Adrenal gland (tissue), 12 donors: Measurements from ENCODE around the gene WDFY4. TPM values are rescaled to one million over a fixed set of nuclear protein-coding genes. Genes with fewer than 3 reads are reported as not detected.

Source experiments
- DNase-seq, 7 donors: peaks; one replicate each; pipeline ENCODE4 v3.0.0-alpha.2; 2019 to 2020
- H3K27ac ChIP-seq, 5 donors: fragments of 200-600 bp; sonication (generic) in 4 of 5; 1 replicate in 3 of 5; 2 replicates in 2 of 5; pipeline versions ENCODE4 v1.5.1 to v1.8.0; 2016 to 2020; ENCODE audit warnings: mild to moderate bottlenecking in 1 of 5
- H3K27me3 ChIP-seq: fragments of 200-600 bp; 2 replicates; pipeline ENCODE4 v1.8.0; 2021
- H3K36me3 ChIP-seq, 2 donors: fragments of 200-600 bp; replicated peaks in 1 of 2; 1 replicate in 1 of 2; 2 replicates in 1 of 2; pipeline versions ENCODE4 v1.5.1 to v1.8.0; 2018 to 2022
- H3K4me1 ChIP-seq, 2 donors: fragments of 200-600 bp; replicated peaks in 1 of 2; 1 replicate in 1 of 2; 2 replicates in 1 of 2; pipeline versions ENCODE4 v1.5.1 to v1.8.0; 2018 to 2021
- H3K4me3 ChIP-seq, 4 donors: fragments of 200-600 bp; sonication (generic) in 3 of 4; one replicate each; pipeline ENCODE4 v1.5.1; 2016 to 2018
- H3K9me3 ChIP-seq, 3 donors: fragments of 200-600 bp; sonication (generic) in 1 of 3; replicated peaks in 1 of 3; 1 replicate in 2 of 3; 2 replicates in 1 of 3; pipeline versions ENCODE4 v1.5.1 to v1.8.0; 2016 to 2021
- POLR2A ChIP-seq, 2 donors: fragments of 450-650 bp; IDR thresholded peaks; one replicate each; pipeline ENCODE4 v1.6.1; 2017; ENCODE audit warnings: antibody characterized with exemption in 2 of 2, mild to moderate bottlenecking in 2 of 2, moderate library complexity in 1 of 2
- WGBS, 4 donors: extraction: QIAGEN DNeasy Blood & Tissue Kit in 2 of 4; methylation state at CpG; one replicate each; pipeline versions ENCODE4 v1.1.5 to v1.1.7; 2013 to 2017; 5-methylcytosine and 5-hydroxymethylcytosine counted together
- intact Hi-C, 2 donors: fragments of 100-400 bp; cut with DNase I; formaldehyde crosslinking; loops; one replicate each; pipeline versions ENCODE4 v1.14.1 to v1.15.0; 2022 to 2023
- polyA plus RNA-seq, 3 donors: library from polyadenylated mRNA; stranded (reverse); fragments of 200-250 nt in 2 of 3; fragments of 350-450 nt in 1 of 3; fragmentation: Illumina TruSeq in 1 of 3; extraction: RNeasy Lipid Tissue Mini Kit (QIAGEN cat#74804) in 1 of 3; gene quantifications; one replicate each; pipeline ENCODE4 v1.2.3, GENCODE V29; 2013 to 2014
- total RNA-seq, 9 donors: library from RNA; depleted of rRNA in 4 of 9; stranded (reverse); fragments of >200 nt in 4 of 9; fragments of 120-200 nt in 1 of 9; fragmentation: NEBNext Ultra II Directional in 1 of 9; extraction: Animal tissue kit (Norgen Biotek cat#: 25700) in 1 of 9; gene quantifications; one replicate each; pipeline versions ENCODE4 v1.1.0 to v1.2.4, GENCODE V29; 2013 to 2023
- TF ChIP-seq, protein P1 (sequence below), 6 experiments: fragments of 450-650 bp in 4 of 6; fragments of 200-600 bp in 2 of 6; sonication (generic) in 1 of 6; IDR thresholded peaks; 1 replicate in 5 of 6; 2 replicates in 1 of 6; pipeline versions ENCODE4 v1.5.1 to v1.8.0; 2016 to 2021; ENCODE audit warnings: antibody characterized with exemption in 6 of 6, mild to moderate bottlenecking in 2 of 6, moderate library complexity in 1 of 6
- donor health status: healthy with polysubstance abuse.
- donor health status: Bipolar disorder and iron deficiency.
- donor health status: DM: yes; HTN: yes; CAD: no.
- donor health status: DM: no; HTN: no; CAD: no.
- donor health status: DM: no; HTN: no; CAD: no.
- donor health status: DM: yes; HTN: yes; CAD: no.

The WDFY4 gene
- total and polyA plus RNA-seq, 12 donors = 0.61 to 9.9 (median 5.7) TPM

DNA sequence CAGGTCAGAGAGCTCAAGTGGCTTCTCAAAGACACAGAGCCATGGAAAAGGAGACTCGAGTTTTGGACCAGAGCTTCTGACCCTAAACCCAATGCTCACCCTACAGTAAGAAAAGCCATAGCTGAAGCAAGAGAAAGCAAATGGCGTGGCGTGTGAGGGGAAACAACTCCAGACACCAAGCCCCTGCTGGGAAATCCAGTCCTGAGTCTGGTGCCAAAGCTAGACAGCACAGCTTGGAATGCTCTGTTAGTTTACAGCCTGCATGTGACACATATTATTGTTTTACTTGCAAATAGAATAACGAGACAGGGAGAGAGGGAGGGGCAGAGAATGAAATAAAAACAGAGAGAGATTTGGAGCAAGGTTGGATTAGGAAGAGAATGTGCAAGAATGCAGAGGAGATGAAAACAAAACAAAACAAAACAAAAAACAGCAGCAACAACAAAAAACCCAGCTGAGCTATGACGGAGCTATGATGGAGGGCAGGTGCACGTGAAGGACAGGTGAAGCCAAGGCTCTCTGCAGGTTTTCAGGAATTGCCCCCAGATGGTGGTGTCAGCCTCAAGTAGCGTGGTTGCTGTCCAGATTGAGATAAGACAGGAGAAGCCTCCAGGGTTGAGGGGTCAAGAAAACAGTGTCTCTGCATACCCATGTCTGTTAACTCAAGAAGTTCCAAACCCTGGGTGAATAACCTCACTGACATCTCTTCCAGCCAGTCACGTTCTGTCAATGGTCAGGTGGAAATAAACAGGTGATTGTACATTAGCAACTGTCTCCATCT lies 324.7 kb downstream of the WDFY4 start:
- H3K4me1 ChIP-seq = peaks cover 0 to 28% of the 10 kb centered on the region in 2 donors
- 45 to 59% (median 54%) methylated on average over 8 of the region's 8 CpGs for WGBS, 4 donors
- intact Hi-C loops = no loop called here
- no peaks in the 10 kb centered on the region for H3K27me3 ChIP-seq
- no peak for DNase-seq
- no peak overlapping the region for H3K4me3 ChIP-seq
- H3K36me3 ChIP-seq = no peaks in the 10 kb centered on the region
- no peaks in the 10 kb centered on the region for H3K9me3 ChIP-seq
- TF ChIP-seq, protein P1, sequence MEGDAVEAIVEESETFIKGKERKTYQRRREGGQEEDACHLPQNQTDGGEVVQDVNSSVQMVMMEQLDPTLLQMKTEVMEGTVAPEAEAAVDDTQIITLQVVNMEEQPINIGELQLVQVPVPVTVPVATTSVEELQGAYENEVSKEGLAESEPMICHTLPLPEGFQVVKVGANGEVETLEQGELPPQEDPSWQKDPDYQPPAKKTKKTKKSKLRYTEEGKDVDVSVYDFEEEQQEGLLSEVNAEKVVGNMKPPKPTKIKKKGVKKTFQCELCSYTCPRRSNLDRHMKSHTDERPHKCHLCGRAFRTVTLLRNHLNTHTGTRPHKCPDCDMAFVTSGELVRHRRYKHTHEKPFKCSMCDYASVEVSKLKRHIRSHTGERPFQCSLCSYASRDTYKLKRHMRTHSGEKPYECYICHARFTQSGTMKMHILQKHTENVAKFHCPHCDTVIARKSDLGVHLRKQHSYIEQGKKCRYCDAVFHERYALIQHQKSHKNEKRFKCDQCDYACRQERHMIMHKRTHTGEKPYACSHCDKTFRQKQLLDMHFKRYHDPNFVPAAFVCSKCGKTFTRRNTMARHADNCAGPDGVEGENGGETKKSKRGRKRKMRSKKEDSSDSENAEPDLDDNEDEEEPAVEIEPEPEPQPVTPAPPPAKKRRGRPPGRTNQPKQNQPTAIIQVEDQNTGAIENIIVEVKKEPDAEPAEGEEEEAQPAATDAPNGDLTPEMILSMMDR (IDR thresholded peaks at IDR 0.05) = no peak
- TF ChIP-seq POLR2A (IDR thresholded peaks at IDR 0.05) = no peak
- H3K27ac ChIP-seq = peak overlapping the region in 1 of 5 donors; percentile 26

DNA sequence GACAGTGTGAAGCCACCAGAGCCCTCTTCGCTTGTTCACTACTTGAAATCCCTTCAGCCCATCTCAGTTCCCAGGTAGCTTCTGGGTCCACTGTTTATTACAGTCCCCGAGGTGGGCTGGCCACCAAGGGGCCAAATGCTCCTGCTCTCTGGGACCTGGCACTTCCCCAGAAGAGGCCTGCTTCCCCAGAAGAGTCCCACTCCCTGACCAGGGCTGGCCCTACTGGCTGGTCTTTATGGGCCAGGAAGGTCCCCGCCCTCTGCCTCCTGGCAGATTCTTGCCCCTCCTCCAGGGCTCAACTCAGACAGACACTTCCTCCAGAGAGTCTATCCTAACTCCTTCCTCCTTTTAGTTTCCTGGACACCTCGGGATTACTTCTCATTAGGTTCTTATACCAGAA lies 325.6 kb downstream of the WDFY4 start:
- no peaks in the 10 kb centered on the region for H3K27me3 ChIP-seq
- no peaks in the 10 kb centered on the region for H3K36me3 ChIP-seq
- H3K27ac ChIP-seq = no peak overlapping the region
- no peaks in the 10 kb centered on the region for H3K9me3 ChIP-seq
- peaks cover 0 to 33% of the 10 kb centered on the region in 2 donors for H3K4me1 ChIP-seq
- DNase-seq = no peak
- intact Hi-C loops = no loop called here
- no peak for TF ChIP-seq POLR2A (IDR thresholded peaks at IDR 0.05)
- TF ChIP-seq, protein P1 (IDR thresholded peaks at IDR 0.05) = no peak
- 64 to 72% (median 66%) methylated on average over 4 of the region's 4 CpGs for WGBS, 4 donors
- H3K4me3 ChIP-seq = no peak overlapping the region

DNA sequence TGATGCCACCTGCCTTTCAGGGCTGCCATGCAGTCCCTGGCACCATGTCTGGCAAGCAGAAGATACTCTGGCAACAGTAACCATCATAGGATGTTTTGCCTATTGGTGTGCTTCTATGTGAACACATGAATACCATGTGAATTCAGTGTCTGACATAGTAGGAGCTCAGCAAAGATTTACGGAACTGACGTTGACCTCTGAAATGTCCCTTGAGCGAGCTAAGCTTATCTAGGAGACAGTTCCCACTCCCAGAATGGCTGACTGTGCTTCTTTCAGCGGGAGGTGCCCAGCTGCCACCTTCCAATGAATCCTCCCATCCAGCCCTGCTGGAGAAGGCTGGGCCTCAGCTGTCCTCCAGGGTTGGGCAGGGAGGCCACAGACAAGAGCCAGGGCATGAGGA lies 326.2 kb downstream of the WDFY4 start:
- WGBS, 4 donors = 28 to 38% (median 31%) methylated on average over 2 to 4 of the region's 4 CpGs
- H3K4me1 ChIP-seq = peaks cover 0 to 33% of the 10 kb centered on the region in 2 donors
- DNase-seq = no peak
- no peak overlapping the region for H3K4me3 ChIP-seq
- TF ChIP-seq, protein P1 (IDR thresholded peaks at IDR 0.05) = no peak
- no peak for TF ChIP-seq POLR2A (IDR thresholded peaks at IDR 0.05)
- no peaks in the 10 kb centered on the region for H3K9me3 ChIP-seq
- intact Hi-C loops = no loop called here
- H3K27ac ChIP-seq = no peak overlapping the region
- no peaks in the 10 kb centered on the region for H3K27me3 ChIP-seq
- no peaks in the 10 kb centered on the region for H3K36me3 ChIP-seq

DNA sequence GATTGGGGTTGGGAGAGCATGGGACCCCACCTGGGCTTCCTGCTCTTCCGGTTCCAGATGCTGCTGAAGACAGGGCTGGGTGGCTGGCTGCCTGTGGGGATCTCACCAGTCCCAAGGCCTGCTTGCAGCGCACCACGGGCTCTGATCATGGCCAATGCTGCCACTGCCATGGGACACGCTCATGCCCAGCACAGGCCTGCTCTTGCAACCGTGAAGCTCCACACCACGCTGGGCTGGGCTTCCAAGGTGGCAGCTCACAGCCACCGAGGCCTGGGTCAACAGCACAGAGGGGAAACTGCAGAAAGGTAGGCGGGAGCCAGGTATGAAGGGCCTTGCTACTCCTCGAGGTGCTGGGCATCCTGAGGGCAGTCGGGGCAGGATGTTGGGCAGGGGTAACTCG lies 327.1 kb downstream of the WDFY4 start:
- Histone ChIP-seq H3K27ac (no peak overlapping the region), H3K36me3 (no peaks in the 10 kb centered on the region), H3K4me1 (peaks cover 0 to 33% of the 10 kb centered on the region in 2 donors), H3K4me3 (no peak overlapping the region), H3K27me3 (no peaks in the 10 kb centered on the region), H3K9me3 (no peaks in the 10 kb centered on the region)
- no peak for TF ChIP-seq POLR2A (IDR thresholded peaks at IDR 0.05)
- TF ChIP-seq, protein P1 (IDR thresholded peaks at IDR 0.05) = no peak
- no peak for DNase-seq
- WGBS, 4 donors = 94 to 98% (median 96%) methylated on average over 4 to 11 of the region's 11 CpGs
- intact Hi-C loops = no loop called here
